ENCODE data around the gene RBSN. TPM values are rescaled to one million over a fixed set of nuclear protein-coding genes. Genes with fewer than 3 reads are reported as not detected.

Gene RBSN
- total and polyA plus RNA-seq, 7 experiments from 2014 or later = 20.5 to 54.4 (median 39.0) TPM

DNA sequence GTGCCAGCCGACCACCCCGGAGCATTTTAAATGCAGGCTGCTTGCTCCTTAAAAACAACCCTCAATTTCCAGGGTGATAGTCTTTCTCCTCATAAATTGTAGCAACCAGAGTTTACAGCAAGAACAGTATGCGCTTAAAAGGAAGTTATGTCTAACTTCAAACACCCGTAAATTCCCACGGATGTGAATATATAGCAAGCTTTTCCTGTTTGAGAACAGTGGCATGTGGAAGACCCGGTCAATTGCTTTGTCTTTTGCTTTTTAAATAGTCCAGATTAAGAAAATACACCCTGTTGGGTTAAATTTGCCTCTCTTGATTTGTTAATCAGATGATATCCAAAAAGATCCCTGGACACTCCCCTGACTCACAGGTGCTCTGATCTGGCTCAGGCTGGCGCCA lies 54.6 kb downstream of the RBSN start:
- Mint-ChIP-seq H3K36me3 (peaks cover 0 to 48% (median 18%) of the 10 kb centered on the region in 5 donors), H3K9me3 (peaks cover 0 to 2% (median 0%) of the 10 kb centered on the region in 11 donors), H3K4me3 (peak overlapping the region in 8 of 10 donors; percentile 3 to 53 (median 26)), H3K27ac (peak overlapping the region; percentile 11 to 83 (median 70)), H3K4me1 (peaks cover 12 to 32% (median 20%) of the 10 kb centered on the region in 7 donors), H3K27me3 (no peaks in the 10 kb centered on the region)
- Histone ChIP-seq H3K27me3 (ENCODE audit: control insufficient read depth in 2 of 2, insufficient read depth in 2 of 2, low read length in 2 of 2) (no peaks in the 10 kb centered on the region), H3K4me3 (ENCODE audit: low read length) (no peak overlapping the region), H3K4me1 (ENCODE audit: control insufficient read depth in 2 of 2, insufficient read depth in 2 of 2, low read length in 2 of 2) (peaks cover 0 to 6% of the 10 kb centered on the region in 2 donors), H3K36me3 (ENCODE audit: control insufficient read depth in 2 of 3, insufficient read depth in 3 of 3, low read length in 3 of 3) (peaks cover 9 to 86% (median 27%) of the 10 kb centered on the region in 3 experiments), H3K27ac (ENCODE audit: low read depth, low read length) (peak overlapping the region; percentile 39), H3K9me3 (ENCODE audit: control insufficient read depth in 2 of 3, low read length in 3 of 3) (no peaks in the 10 kb centered on the region)
- DNase-seq (no peak), ATAC-seq (no peak)
- ChIA-PET POLR2A (no interaction called here), CTCF (no interaction called here)
- intact Hi-C loops (cut with micrococcal nuclease) = no loop called here

DNA sequence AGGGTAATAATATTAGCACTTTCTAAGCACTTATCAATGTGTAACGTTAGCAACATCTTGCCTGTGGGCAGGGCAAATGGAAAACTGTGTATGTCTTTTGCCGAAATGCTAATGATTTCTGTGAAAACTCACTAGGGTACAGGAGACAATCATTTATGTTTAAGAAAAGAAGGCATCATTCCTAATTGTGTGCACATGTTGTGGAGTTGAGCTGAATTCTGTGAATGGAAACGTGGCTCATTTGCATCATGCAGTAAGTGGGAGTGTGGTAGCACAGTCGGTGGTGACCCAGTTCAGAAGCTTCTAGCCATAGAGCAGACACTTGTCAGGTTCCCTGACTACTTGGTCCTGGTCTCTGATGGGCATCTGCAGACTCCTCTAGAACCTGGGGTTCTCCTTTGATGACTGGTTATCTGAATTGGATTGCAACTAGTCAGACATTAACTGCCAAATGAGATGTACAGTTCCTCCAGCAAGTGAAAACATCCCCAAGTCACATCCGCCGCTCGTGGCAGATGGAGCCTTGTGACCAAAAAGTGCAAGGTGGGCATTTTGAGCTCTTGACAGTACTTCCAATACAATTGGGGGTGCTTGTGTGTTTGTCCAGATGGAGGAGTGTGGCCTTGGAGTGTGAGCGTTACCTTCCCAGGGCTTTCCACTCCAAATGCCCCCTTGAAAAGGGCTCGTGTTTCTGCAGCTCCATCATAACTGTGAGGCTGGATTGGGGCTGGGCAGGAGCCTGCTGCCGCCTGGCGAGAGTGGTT lies 55.4 kb downstream of the RBSN start:
- CTCF ChIA-PET = no interaction called here
- H3K27me3 Mint-ChIP-seq = no peaks in the 10 kb centered on the region
- peak overlapping the region in 7 of 9 donors; percentile 46 to 82 (median 70) for H3K27ac Mint-ChIP-seq
- no peaks in the 10 kb centered on the region for H3K9me3 ChIP-seq (ENCODE audit: control insufficient read depth in 2 of 3, low read length in 3 of 3)
- peaks cover 4 to 86% (median 24%) of the 10 kb centered on the region in 3 experiments for H3K36me3 ChIP-seq (ENCODE audit: control insufficient read depth in 2 of 3, insufficient read depth in 3 of 3, low read length in 3 of 3)
- no peak overlapping the region for H3K4me3 ChIP-seq (ENCODE audit: low read length)
- H3K4me1 ChIP-seq (ENCODE audit: control insufficient read depth in 2 of 2, insufficient read depth in 2 of 2, low read length in 2 of 2) = peaks cover 0 to 6% of the 10 kb centered on the region in 2 donors
- no peak for ATAC-seq
- H3K4me3 Mint-ChIP-seq = peak overlapping the region in 2 of 10 donors; percentile 11 to 39
- peak overlapping the region; percentile 39 for H3K27ac ChIP-seq (ENCODE audit: low read depth, low read length)
- POLR2A ChIA-PET = no interaction called here
- peaks cover 0 to 2% (median 0%) of the 10 kb centered on the region in 11 donors for H3K9me3 Mint-ChIP-seq
- H3K27me3 ChIP-seq (ENCODE audit: control insufficient read depth in 2 of 2, insufficient read depth in 2 of 2, low read length in 2 of 2) = no peaks in the 10 kb centered on the region
- no peak for DNase-seq
- H3K4me1 Mint-ChIP-seq = peaks cover 12 to 32% (median 20%) of the 10 kb centered on the region in 7 donors
- peaks cover 4 to 48% (median 18%) of the 10 kb centered on the region in 5 donors for H3K36me3 Mint-ChIP-seq
- intact Hi-C loops (cut with micrococcal nuclease) = no loop called here

DNA sequence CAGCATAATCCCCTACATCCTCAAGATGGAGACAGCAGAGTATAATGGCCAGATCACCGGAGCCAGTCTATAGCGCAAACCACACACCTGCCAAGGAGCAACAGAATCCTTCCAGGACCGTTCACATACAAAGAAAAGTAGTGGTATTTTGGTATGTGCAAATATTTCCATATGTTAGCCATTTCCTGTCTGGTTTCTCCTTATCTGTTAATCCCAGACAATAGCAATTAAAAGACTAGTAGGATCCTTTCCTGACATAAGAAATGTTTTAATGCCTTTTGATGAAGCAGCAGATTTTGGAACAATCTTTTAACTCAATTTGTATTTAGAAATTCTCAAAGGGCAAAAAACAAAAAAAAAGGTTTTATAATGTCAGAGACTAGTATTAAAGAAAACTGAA lies 56.0 kb downstream of the RBSN start:
- H3K27me3 Mint-ChIP-seq = no peaks in the 10 kb centered on the region
- H3K27me3 ChIP-seq (ENCODE audit: control insufficient read depth in 2 of 2, insufficient read depth in 2 of 2, low read length in 2 of 2) = no peaks in the 10 kb centered on the region
- intact Hi-C loops (cut with micrococcal nuclease) = no loop called here
- peaks cover 7 to 87% (median 24%) of the 10 kb centered on the region in 3 experiments for H3K36me3 ChIP-seq (ENCODE audit: control insufficient read depth in 2 of 3, insufficient read depth in 3 of 3, low read length in 3 of 3)
- DNase-seq = no peak
- H3K9me3 Mint-ChIP-seq = peaks cover 0 to 2% (median 0%) of the 10 kb centered on the region in 11 donors
- ChIA-PET POLR2A (interaction anchor here (0.6 kb wide), 1 partner anchor 479 kb away, joined by 5 read pairs; no protein-coding TSS in a partner anchor), CTCF (no interaction called here)
- peaks cover 0 to 6% of the 10 kb centered on the region in 2 donors for H3K4me1 ChIP-seq (ENCODE audit: control insufficient read depth in 2 of 2, insufficient read depth in 2 of 2, low read length in 2 of 2)
- peaks cover 12 to 32% (median 20%) of the 10 kb centered on the region in 7 donors for H3K4me1 Mint-ChIP-seq
- peaks cover 9 to 50% (median 14%) of the 10 kb centered on the region in 5 donors for H3K36me3 Mint-ChIP-seq
- H3K9me3 ChIP-seq (ENCODE audit: control insufficient read depth in 2 of 3, low read length in 3 of 3) = no peaks in the 10 kb centered on the region
- no peak overlapping the region for H3K4me3 ChIP-seq (ENCODE audit: low read length)
- peak overlapping the region in 4 of 9 donors; percentile 49 to 78 (median 56) for H3K27ac Mint-ChIP-seq
- no peak for ATAC-seq
- no peak overlapping the region for H3K4me3 Mint-ChIP-seq
- no peak overlapping the region for H3K27ac ChIP-seq (ENCODE audit: low read depth, low read length)

DNA sequence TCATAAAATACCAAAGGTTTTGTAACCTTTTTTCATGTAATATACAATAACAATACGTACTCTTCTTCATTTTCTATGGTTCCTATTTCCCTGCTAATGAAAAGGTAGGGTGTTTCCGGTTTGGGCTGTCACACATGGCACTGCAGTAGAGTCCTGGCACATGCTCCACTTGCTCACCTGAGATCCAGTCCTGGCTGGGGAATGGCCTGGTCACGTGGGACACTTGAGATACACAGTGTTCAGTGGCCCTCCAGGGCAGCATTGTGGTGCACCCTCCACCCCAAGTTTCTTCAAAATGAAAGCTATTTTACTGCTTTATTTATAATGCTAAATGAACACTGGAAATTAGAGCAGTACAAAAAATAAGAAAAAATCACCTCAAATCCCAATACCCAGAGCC lies 57.0 kb downstream of the RBSN start:
- Mint-ChIP-seq H3K4me3 (no peak overlapping the region), H3K4me1 (peaks cover 12 to 32% (median 20%) of the 10 kb centered on the region in 7 donors), H3K27me3 (no peaks in the 10 kb centered on the region), H3K9me3 (peaks cover 0 to under 1% (median 0%) of the 10 kb centered on the region in 11 donors), H3K36me3 (peaks cover 9 to 48% (median 14%) of the 10 kb centered on the region in 5 donors), H3K27ac (peak overlapping the region in 4 of 9 donors; percentile 3 to 65 (median 38))
- Histone ChIP-seq H3K4me3 (ENCODE audit: low read length) (no peak overlapping the region), H3K27ac (ENCODE audit: low read depth, low read length) (no peak overlapping the region), H3K9me3 (ENCODE audit: control insufficient read depth in 2 of 3, low read length in 3 of 3) (no peaks in the 10 kb centered on the region), H3K27me3 (ENCODE audit: control insufficient read depth in 2 of 2, insufficient read depth in 2 of 2, low read length in 2 of 2) (no peaks in the 10 kb centered on the region), H3K36me3 (ENCODE audit: control insufficient read depth in 2 of 3, insufficient read depth in 3 of 3, low read length in 3 of 3) (peaks cover 7 to 87% (median 21%) of the 10 kb centered on the region in 3 experiments), H3K4me1 (ENCODE audit: control insufficient read depth in 2 of 2, insufficient read depth in 2 of 2, low read length in 2 of 2) (peaks cover 0 to 6% of the 10 kb centered on the region in 2 donors)
- ChIA-PET POLR2A (no interaction called here), CTCF (no interaction called here)
- intact Hi-C loops (cut with micrococcal nuclease) = no loop called here
- no peak for ATAC-seq
- no peak for DNase-seq

DNA sequence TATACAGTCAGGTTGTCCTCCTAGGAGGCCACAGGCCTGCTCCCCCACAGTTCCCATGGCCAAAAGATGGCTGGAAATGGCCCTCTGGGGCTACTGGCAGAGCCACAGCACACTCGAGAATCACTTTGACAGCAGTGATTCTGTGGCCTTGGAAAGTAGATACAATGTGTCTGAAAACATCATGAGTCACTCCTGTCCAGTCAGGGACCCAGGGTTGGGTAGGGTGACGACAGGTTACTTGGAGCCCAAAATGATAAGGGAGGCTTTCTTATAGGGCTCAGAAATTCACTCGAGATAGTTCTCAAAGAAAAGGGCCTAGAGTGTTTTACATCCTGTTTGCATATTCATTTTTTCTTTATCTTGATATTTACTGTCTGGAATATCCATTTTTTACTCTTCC lies 58.1 kb downstream of the RBSN start:
- H3K36me3 Mint-ChIP-seq = peaks cover 9 to 42% (median 14%) of the 10 kb centered on the region in 5 donors
- no peaks in the 10 kb centered on the region for H3K9me3 Mint-ChIP-seq
- DNase-seq (no peak), ATAC-seq (no peak)
- Histone ChIP-seq H3K4me3 (ENCODE audit: low read length) (no peak overlapping the region), H3K4me1 (ENCODE audit: control insufficient read depth in 2 of 2, insufficient read depth in 2 of 2, low read length in 2 of 2) (peaks cover 0 to 6% of the 10 kb centered on the region in 2 donors), H3K27ac (ENCODE audit: low read depth, low read length) (peak overlapping the region; percentile 6), H3K36me3 (ENCODE audit: control insufficient read depth in 2 of 3, insufficient read depth in 3 of 3, low read length in 3 of 3) (peaks cover 7 to 86% (median 21%) of the 10 kb centered on the region in 3 experiments), H3K27me3 (ENCODE audit: control insufficient read depth in 2 of 2, insufficient read depth in 2 of 2, low read length in 2 of 2) (no peaks in the 10 kb centered on the region), H3K9me3 (ENCODE audit: control insufficient read depth in 2 of 3, low read length in 3 of 3) (no peaks in the 10 kb centered on the region)
- intact Hi-C loops (cut with micrococcal nuclease) = no loop called here
- peak overlapping the region in 4 of 9 donors; percentile 8 to 87 (median 30) for H3K27ac Mint-ChIP-seq
- ChIA-PET CTCF (no interaction called here), POLR2A (no interaction called here)
- H3K4me3 Mint-ChIP-seq = no peak overlapping the region
- H3K27me3 Mint-ChIP-seq = no peaks in the 10 kb centered on the region
- H3K4me1 Mint-ChIP-seq = peaks cover 12 to 32% (median 20%) of the 10 kb centered on the region in 7 donors

DNA sequence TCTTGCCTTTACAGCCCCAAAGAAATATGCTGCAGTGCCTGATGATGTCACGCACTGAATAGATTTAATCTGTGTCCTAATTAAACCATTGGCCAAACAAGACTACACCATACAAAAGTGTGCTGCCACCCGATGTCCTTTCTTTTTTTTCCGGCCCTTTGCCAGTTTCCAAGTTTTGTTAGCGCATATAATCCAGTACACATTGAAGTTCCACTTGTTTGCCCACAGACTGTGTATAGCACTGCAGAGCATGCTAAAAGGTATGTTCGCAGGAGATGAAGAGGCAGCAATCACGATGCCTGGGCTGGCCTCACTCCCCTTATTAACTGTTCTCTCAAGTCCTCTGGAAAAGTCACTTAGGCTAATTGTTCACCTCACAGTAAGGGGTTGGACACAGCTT lies 60.6 kb downstream of the RBSN start:
- H3K27me3 ChIP-seq (ENCODE audit: control insufficient read depth in 2 of 2, insufficient read depth in 2 of 2, low read length in 2 of 2) = no peaks in the 10 kb centered on the region
- Mint-ChIP-seq H3K27me3 (no peaks in the 10 kb centered on the region), H3K4me3 (no peak overlapping the region), H3K9me3 (no peaks in the 10 kb centered on the region), H3K4me1 (peaks cover 0 to 12% (median 7%) of the 10 kb centered on the region in 7 donors), H3K36me3 (peaks cover 9 to 46% (median 11%) of the 10 kb centered on the region in 5 donors), H3K27ac (peak overlapping the region in 1 of 9 donors; percentile 80)
- ATAC-seq (no peak), DNase-seq (no peak)
- CTCF ChIA-PET = no interaction called here
- intact Hi-C loops (cut with micrococcal nuclease) = no loop called here
- H3K9me3 ChIP-seq (ENCODE audit: control insufficient read depth in 2 of 3, low read length in 3 of 3) = no peaks in the 10 kb centered on the region
- H3K36me3 ChIP-seq (ENCODE audit: control insufficient read depth in 2 of 3, insufficient read depth in 3 of 3, low read length in 3 of 3) = peaks cover 4 to 87% (median 21%) of the 10 kb centered on the region in 3 experiments
- no peaks in the 10 kb centered on the region for H3K4me1 ChIP-seq (ENCODE audit: control insufficient read depth in 2 of 2, insufficient read depth in 2 of 2, low read length in 2 of 2)
- no peak overlapping the region for H3K27ac ChIP-seq (ENCODE audit: low read depth, low read length)
- H3K4me3 ChIP-seq (ENCODE audit: low read length) = no peak overlapping the region
- POLR2A ChIA-PET = no interaction called here

Data from naive thymus-derived CD4-positive, alpha-beta T cell (primary cell).